AG09319 (cell line): ENCODE measurements around the gene NPAS1.
"Not testable (repeated sequence)": the region's sequence is repeated elsewhere in the genome, so short reads cannot be mapped to it uniquely, and the experiment has no call there.

ENCODE experiments used
- DNase-seq: peaks from one replicate; pipeline ENCODE4 v3.0.0-alpha.2; 2010; ENCODE audit warnings: low read depth; ENCODE audit errors: extremely low read depth
- TF ChIP-seq, protein P1 (sequence below): IDR thresholded peaks from 2 replicates; pipeline ENCODE4 v1.5.1; 2011; ENCODE audit warnings: low read depth, mild to moderate bottlenecking, inconsistent platforms, low read length, moderate library complexity

Gene NPAS1

GRCh38 chr19:47073574-47073973, 53.9 kb downstream of the NPAS1 start:
- DNase-seq, result no peak
- TF ChIP-seq, protein P1, sequence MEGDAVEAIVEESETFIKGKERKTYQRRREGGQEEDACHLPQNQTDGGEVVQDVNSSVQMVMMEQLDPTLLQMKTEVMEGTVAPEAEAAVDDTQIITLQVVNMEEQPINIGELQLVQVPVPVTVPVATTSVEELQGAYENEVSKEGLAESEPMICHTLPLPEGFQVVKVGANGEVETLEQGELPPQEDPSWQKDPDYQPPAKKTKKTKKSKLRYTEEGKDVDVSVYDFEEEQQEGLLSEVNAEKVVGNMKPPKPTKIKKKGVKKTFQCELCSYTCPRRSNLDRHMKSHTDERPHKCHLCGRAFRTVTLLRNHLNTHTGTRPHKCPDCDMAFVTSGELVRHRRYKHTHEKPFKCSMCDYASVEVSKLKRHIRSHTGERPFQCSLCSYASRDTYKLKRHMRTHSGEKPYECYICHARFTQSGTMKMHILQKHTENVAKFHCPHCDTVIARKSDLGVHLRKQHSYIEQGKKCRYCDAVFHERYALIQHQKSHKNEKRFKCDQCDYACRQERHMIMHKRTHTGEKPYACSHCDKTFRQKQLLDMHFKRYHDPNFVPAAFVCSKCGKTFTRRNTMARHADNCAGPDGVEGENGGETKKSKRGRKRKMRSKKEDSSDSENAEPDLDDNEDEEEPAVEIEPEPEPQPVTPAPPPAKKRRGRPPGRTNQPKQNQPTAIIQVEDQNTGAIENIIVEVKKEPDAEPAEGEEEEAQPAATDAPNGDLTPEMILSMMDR, result no peak

GRCh38 chr19:47074621-47075020, 55.0 kb downstream of the NPAS1 start:
- TF ChIP-seq, protein P1, result no peak
- no peak for DNase-seq

- DNase-seq, result no peak
- TF ChIP-seq, protein P1, result no peak
Observed at GRCh38 chr19:47075179-47075810, 55.7 kb downstream of the NPAS1 start.

GRCh38 chr19:47075941-47076340, 56.3 kb downstream of the NPAS1 start:
- DNase-seq, result no peak
- TF ChIP-seq, protein P1, result no peak

DNA sequence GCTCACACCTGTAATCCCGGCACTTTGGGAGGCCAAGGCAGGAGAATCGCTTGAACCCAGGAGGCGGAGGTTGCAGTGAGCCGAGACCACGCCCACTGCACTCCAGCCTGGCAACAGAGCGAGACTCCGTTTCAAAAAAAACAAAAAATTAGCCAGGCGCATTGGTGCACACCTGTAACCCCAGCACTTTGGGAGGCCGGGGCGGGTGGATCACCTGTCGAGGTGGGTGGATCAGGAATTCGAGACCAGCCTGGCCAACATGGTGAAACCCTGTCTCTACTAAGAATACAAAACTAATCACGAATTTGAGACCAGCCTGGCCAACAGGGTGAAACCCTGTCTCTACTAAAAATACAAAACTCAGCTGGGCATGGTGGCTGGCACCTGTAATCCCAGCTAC, 58.7 kb downstream of the NPAS1 start:
- not testable (repeated sequence) for DNase-seq

GRCh38 chr19:47081095-47081494, 61.5 kb downstream of the NPAS1 start:
- TF ChIP-seq, protein P1, result no peak
- no peak for DNase-seq

DNA sequence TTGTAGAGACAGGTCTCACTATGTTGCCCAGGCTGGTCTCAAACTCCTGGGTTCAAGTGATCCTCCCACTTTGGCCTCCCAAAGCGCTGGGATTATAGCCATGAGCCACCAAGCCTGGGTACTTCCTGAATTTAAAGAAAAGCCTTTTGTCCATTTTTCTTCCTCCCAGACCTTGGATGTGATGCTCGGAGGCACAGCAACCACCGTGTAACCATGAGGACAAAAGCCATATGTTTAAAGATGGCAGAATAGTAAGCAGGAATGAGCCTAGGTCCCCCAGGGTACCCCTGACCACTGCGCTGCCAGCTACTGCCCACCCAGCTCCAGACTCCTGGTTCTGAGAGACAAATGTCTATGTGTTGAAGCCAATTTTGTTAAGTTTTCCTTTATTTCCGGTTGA, 62.9 kb downstream of the NPAS1 start:
- TF ChIP-seq, protein P1, result no peak
- DNase-seq, result no peak

DNA sequence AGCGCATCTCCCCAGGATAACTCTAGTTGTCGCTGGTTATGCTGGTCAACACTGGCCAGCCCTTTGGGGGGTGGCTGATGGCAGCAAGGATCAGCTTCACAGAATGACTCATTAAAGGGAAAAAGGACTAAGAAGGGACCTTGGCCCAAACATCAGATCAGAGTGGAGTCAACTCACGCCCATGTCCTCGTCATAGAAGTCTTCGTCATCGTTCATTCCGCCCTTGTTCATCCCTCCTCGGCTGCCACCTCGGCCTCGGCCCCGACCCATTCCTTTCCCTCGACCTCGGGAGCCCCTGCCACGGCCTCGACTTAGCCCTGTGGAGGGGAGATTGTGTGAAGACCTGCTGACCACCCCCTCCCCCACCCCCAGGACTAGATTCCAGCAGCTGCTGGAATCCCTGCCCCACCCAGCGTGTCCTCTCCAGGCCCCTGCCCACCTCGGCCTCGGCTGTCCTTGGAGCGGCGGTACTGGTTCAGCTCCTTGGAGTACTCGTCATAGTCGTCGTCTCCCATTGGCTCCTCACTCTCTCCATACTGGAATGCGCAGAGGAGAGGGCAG, 65.3 kb downstream of the NPAS1 start:
- TF ChIP-seq, protein P1, result no peak
- DNase-seq, result no peak
